HK-2 (cell line): ENCODE measurements around the gene LFNG.

ENCODE experiments used
- DNase-seq: peaks from one replicate; pipeline ENCODE4 v3.0.0-alpha.2; 2018; ENCODE audit not compliant: unreplicated experiment

Gene LFNG

GRCh38 chr7:2517026-2517425 is 2.5 kb upstream of the LFNG start:
- DNase-seq, result peak; percentile 89

- peak; percentile 69 for DNase-seq
Measured at GRCh38 chr7:2517678-2518507, 1.7 kb upstream of the LFNG start.

- DNase-seq, result no peak
Measured at GRCh38 chr7:2518737-2519118, 846 bp upstream of the LFNG start.

GRCh38 chr7:2520131-2520760 is 672 bp downstream of the LFNG start:
- DNase-seq, result no peak

DNA sequence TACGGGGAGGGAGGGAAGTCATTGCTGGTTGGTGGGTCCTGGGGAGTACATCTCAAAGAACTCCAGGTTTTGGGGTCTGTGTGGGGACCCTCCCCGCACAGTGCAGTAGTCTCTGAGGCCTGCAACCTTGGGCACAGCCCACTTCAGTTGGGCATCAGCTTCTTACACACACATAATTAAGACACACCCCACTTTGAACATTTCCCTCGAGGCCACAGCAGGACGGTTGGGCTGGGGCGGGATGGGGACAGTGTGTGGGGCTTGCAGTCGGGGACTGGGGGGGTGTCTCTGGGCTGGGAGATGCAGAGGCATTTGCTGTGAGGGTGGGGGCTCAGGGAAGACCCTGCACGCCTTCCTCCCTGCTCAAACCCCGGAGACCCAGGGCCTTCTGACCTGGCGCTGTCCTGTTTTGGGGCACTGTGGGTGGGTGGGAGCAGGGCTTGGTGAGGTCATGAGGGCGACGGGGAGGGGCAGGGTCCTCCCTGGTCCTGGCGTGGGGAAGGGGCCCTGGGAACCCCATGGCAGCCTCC is 1.3 kb downstream of the LFNG start:
- DNase-seq, result no peak

DNA sequence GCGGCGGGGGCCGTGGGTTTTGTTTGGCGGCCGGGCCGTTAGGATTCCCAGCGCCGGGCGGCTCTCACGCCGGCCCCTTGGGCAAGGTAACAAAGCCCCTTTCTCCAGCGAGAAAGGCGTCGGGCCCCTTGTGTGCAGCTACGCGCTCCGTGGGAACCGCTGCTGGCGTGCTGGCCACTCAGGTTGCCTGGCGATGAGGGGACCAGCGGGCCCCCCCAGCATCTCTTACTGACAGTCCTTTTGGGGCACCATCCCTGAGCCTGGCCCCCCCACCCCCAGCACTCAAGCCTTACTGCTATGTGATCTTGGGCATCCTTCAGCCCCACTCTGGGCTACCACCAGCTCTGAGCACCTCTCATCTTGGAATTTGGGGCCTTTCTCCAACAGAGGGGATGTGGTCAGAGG is 1.8 kb downstream of the LFNG start:
- DNase-seq, result no peak

GRCh38 chr7:2521952-2522591 is 2.5 kb downstream of the LFNG start:
- DNase-seq, result peak; percentile 65

DNA sequence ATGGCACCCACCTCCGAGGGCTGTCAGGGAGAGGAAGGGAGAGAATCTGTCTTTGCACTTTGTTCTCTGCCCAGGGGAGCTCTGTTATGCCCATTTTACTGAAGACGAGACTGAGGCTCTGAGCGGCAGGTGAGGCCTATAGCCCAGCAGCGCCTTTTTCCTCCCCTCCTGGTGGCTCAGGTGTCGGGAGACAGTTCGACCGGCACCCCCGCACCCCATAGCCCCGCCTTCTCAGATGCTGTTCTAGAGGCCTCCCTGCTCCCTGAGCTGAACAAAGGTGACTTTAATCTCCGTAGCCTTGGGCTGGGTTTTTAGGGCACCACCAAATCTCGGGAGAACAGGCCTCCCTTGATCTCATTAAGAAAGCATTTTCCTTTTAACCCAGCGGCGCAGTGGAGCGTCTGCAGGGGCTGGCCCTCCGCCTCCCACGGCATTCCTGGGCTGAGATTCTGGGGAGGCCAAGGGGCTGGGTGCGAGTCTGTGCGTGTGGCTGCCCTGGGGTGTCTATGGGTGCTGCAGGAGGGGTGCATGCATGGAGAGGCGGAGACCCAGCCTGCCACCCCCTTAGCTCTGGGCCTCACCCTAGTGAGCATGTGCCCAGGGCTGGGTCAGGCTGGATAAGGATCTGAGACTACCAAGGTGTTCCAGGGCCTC is 3.3 kb downstream of the LFNG start:
- DNase-seq, result no peak

- no peak for DNase-seq
Measured at GRCh38 chr7:2523461-2523936, 3.9 kb downstream of the LFNG start.

GRCh38 chr7:2523941-2524807 is 4.6 kb downstream of the LFNG start:
- peak; percentile 75 for DNase-seq

DNA sequence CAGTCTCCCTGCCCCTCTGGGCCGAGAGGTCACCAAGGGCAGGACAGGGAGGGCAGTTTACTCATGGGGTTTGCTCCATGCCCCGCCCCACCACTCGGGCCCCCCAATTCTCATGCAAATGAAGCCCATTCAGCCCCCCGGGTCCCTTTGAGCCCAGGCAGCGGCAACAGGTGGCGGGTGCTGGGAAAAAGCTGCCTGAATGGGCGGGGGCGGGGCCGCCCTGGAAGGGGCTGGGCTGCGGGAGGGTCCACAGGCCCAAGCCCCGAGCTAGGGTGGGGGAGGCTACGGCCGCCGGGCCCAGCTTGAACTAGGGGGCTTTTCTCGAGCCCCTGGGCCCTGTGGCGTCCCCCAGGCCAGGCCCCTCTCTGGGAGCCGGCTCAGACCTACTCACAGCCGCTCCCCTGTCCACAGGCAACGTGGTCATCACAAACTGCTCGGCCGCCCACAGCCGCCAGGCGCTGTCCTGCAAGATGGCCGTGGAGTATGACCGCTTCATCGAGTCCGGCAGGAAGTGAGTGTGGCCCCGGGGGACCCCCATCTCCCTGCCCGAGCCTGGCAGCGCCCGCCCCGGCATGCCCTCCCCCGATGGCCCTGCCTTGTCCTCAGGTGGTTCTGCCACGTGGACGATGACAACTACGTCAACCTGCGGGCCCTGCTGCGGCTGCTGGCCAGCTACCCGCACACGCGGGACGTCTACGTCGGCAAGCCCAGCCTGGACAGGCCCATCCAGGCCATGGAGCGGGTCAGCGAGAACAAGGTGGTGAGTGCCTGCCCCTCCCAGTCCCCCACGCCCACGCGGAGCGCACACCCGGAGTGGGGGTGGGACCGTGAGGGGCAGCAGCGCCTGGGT is 5.5 kb downstream of the LFNG start:
- no peak for DNase-seq

GRCh38 chr7:2525658-2526630 is 6.4 kb downstream of the LFNG start:
- DNase-seq, result no peak

DNA sequence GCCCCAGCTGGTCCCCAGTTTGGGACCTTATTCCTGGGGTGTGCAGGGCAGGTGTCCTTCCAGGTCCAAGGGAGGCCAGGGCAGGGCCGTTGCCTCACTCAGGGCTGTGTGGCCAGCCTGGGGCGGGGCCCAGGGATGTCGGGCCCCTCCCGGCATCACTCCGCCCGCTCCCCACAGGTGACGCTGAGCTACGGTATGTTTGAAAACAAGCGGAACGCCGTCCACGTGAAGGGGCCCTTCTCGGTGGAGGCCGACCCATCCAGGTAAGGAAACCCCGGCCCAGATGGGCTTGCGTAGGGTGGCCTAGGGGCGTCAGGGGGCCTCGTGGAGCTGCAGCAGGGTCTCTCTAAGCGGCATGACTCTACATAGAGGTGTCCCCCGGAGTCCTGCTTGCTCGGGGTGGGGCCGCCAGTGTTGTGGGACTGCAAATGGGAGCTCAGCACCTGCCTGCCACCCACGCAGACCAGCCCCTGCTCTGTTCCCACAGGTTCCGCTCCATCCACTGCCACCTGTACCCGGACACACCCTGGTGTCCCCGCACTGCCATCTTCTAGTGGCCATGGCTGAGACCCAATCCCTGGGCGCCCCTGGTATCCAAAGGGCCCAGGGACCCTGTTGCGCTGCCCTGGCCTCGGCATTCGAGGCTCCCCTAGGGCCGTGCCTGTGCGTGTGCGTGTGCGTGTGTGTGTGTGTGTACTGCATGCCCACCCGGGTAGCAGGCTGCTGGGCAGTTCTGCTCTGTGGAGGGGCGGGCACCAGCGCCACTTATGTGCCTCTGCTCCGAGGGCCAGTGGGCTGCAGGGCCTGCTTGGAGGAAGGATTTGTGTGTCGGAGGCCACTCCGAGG is 7.3 kb downstream of the LFNG start:
- DNase-seq, result no peak

GRCh38 chr7:2527505-2528467 is 8.2 kb downstream of the LFNG start:
- DNase-seq, result no peak

DNA sequence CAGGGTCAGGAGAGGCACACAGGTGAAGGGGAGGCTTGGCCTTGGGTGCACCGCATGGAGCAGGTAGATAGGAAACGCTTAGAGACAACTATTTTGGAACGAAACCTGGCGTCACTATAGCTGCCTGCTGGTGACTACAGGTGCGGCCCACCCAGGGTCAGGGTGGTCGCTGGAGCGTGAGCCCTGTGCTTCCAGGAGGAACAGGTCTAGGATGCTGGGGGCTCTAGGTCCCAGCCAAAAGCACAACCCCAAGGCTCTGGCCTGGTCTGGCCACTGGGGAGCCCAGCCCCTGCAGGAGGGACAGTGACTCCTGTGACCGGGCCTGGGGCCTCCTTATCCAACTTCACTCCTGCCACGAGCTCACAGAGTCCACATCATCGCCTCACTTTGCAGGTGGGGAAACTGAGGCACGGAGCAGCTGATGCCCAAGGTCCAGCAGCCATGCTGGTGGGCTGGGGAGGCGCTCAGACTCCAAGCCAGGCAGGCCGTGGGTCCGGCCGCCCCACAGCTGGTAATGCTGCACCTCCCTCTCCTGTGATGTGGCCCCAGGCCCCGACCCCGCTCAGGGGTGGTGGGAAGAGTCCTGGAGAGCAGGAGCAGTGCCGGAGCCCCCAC is 9.0 kb downstream of the LFNG start:
- no peak for DNase-seq
